HG03159 (cell line): ENCODE measurements around the gene KDM6A.
"Not testable (repeated sequence)": the region's sequence is repeated elsewhere in the genome, so short reads cannot be mapped to it uniquely, and the experiment has no call there.

Source experiments
- ATAC-seq: cut with Tn5 transposase; IDR thresholded peaks from one replicate; pipeline ENCODE4 v1.9.1; 2021; ENCODE audit warnings: mild to moderate bottlenecking, moderate library complexity; ENCODE audit not compliant: unreplicated experiment

Gene KDM6A

DNA sequence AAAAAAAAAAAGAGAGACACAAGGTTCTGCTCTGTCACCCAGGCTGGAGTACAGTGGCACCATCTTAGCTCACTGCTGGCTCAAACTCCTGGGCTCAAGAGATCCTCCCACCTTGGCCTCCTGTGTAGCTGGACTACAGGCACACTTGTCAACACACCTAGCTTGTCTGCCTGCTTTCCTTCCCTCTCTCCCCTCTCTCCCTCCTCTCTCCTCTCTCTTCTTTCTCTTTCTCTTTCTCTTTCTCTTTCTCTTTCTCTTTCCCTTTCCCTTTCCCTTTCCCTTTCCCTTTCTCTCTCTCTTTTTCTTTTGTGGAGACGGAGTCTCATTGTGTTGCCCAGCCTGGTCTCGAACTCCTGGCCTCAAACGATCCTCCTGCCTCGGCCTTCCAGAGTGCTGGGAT is 195.6 kb downstream of the KDM6A start:
- no peak for ATAC-seq

DNA sequence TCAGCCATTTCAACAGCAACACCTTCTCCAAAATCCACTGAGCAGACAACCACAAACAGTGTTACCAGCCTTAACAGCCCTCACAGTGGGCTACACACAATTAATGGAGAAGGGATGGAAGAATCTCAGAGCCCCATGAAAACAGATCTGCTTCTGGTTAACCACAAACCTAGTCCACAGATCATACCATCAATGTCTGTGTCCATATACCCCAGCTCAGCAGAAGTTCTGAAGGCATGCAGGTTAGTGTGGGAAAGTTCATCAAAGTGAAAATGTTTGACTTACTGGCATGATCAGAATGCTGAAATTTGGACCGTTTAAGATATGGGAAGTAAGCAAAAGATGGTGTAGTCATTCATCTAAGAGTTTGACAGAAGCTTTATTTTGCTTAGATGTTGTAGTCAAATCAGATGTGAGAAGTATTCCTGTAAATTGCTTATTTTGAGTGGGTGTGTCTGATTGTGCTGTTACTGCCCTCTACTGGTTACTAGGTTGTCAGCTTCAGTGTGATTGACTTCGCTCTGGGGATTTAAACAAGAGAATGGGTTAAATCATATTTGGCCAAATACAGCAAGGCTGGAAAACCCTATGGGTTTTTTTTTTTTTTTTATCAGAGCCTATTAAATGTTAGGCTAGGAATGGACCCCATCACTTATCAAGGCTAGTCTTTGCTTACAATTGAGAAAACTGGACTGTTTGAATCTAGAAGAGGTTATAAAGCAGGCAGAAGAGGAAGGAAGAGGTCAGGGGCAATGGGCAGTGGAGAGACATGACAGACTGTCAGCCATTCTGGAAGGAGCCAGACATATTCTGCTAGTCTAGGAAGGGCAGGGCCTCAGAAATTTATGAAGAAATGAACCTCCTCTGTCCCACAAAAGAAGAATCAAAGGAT is 197.4 kb downstream of the KDM6A start:
- ATAC-seq = no peak

DNA sequence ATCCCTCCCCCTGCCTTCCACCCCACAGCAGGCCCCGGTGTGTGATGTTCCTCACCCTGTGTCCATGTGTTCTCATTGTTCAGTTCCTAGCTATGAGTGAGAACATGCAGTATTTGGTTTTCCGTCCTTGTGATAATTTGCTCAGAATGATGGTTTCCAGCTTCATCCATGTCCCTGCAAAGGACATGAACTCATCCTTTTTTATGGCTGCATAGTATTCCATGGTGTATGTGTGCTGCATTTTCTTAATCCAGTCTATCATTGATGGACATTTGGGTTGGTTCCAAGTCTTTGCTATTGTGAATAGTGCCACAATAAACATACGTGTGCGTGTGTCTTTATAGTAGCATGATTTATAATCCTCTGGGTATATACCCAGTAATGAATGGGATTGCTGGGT is 200.0 kb downstream of the KDM6A start:
- not testable (repeated sequence) for ATAC-seq

- ATAC-seq = peak; percentile 91
Measured at GRCh38 chrX:45077748-45078424, 204.9 kb downstream of the KDM6A start.

DNA sequence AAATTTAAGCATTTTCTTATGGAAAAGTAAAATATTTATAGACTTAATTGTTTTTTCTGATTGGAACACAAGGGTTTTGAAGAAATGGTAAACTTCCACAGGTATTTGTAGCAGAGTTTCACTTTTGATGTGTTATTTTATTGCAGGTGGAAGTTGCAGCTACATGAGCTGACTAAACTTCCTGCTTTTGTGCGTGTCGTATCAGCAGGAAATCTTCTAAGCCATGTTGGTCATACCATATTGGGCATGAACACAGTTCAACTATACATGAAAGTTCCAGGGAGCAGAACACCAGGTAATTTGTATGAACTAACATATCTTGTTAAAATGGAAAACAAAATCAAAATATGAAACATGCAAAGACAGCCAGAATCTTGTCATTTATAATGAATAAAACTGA is 210.3 kb downstream of the KDM6A start:
- ATAC-seq = no peak

GRCh38 chrX:45110494-45110893 is 237.5 kb downstream of the KDM6A start:
- ATAC-seq = no peak

GRCh38 chrX:45126158-45126557 is 253.2 kb downstream of the KDM6A start:
- no peak for ATAC-seq

- ATAC-seq = no peak
Measured at GRCh38 chrX:45128896-45129454, 256.0 kb downstream of the KDM6A start.

DNA sequence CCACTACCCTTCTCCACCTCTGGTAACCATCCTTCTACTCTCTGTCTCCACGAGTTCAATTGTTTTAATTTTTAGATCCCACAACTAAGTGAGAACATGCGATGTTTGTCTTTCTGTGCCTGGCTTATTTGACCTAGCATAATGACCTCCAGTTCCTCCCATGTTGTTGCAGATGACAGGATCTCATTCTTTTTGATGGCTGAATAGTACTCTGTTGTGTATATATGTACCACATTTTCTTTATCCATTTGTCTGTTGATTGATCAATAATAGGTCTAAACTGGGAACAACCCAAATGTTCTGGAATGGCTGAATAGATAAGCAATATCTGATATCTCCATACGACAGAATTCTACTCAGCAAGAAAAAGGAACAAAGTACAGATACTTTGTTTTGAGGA is 260.5 kb downstream of the KDM6A start:
- no peak for ATAC-seq

- ATAC-seq = no peak
Measured at GRCh38 chrX:45134315-45134731, 261.3 kb downstream of the KDM6A start.

GRCh38 chrX:45134775-45135174 is 261.8 kb downstream of the KDM6A start:
- ATAC-seq = no peak

- not testable (repeated sequence) for ATAC-seq
Measured at GRCh38 chrX:45135391-45136075, 262.5 kb downstream of the KDM6A start.

GRCh38 chrX:45137531-45137930 is 264.5 kb downstream of the KDM6A start:
- ATAC-seq = no peak

DNA sequence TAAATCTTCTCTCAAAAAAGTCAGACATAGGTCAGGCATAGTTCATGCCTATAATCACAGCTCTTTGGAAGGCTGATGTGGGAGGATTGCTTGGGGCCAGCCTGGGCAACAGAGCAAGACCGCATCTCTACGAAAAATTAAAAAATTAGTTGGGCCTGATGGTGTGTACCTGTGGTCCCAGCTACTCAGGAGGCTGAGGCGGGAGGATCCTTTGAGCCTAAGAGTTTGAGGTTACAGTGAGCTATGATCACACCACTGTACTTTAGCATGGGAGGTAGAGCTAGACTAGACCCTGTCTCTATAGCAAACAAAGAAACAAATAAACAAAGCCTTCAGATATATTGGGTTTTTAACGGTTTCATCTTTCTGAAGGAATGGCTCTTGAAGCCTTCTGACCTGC is 265.5 kb downstream of the KDM6A start:
- no peak for ATAC-seq

DNA sequence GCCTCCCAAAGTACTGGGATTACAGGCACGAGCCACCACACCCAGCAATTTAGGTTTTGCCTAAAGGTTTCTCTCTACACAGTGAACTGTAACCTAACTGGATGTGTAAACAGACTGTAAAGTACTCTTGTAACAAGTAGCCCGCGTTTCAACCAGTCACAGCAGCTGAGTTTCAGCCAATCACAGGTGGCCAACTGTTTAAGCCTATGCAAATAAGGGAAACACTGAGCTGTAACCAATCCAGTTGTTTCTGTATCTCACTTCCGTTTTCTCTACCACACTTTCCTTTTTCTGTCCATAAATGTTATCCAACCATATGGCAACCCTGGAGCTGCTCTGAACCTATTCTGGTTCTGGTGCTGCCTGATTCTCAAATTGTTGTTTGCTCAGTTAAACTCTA is 267.8 kb downstream of the KDM6A start:
- ATAC-seq = no peak

DNA sequence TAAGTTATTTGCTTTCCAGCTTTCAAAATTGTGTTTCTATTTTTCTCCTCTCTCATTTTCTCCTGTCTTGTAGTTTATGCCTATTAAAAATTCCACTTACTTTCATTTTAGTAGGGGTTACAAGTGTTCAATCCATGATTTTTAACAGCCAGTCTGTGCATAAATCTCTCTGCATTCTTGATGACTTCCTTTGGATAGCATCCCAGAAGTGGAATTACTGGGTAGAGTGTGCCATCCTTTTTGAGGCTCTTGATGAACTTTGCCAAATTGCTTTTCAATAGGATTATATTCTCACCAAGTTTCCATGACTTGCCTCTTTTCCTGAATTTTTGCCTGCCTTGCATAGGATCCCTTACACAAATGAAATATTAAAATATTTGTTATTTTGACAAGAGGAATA is 269.2 kb downstream of the KDM6A start:
- no peak for ATAC-seq

DNA sequence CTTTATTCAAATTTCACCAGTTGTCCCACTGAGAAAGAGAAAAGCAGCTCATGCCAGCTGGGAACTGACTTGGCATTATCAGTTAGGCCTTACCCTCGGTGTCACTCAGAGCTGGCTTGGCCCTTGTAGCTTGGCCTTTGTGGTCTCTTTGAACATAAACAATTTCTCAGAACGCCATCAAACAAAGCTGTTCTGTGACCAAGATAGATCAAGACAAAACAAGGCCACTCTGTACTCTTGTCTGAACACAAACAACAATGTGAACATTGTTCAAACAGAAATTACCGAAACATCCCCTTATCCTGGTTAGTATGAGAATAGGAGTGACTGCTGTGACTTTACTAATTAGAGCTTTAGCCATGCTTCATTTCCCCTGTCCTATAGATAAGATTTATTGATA is 270.5 kb downstream of the KDM6A start:
- ATAC-seq = no peak

DNA sequence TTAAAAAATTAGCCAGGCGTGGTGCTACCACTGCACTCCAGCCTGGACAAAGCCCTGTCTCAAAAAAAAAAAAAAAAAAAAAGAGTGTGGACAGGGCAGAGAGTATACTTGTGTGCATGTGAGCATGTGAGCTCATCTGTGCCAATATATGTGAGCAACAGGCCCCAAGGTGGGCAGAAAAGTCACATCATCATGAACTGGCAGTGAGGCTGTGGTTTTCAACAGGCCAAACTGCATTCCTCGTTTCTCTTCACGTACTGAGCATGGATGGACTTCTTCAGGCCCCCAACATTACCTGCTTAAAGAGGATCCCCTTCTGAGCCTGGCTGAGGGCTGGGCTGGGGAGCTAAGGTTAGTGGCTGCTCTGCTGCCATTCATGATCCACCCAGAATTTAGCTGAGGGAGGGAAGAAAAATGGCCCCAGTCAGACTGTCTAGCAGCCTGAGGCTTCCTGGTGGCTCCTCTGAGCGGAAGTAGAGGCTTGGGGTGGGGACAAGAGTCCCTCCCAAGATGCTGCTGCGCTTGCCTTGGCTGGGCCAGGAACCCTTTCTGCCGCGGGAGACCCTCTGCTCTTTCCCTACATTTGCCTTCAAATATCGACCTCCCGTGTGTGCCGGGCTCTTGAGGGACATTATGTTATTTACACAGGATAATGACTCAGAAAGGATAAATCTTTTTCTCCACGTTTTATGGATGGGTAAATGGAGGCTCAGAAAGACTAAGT is 272.7 kb downstream of the KDM6A start:
- ATAC-seq = no peak

- no peak for ATAC-seq
Measured at GRCh38 chrX:45150821-45151220, 277.8 kb downstream of the KDM6A start.

- ATAC-seq = no peak
Measured at GRCh38 chrX:45154033-45154360, 281.0 kb downstream of the KDM6A start.

- no peak for ATAC-seq
Measured at GRCh38 chrX:45154462-45154861, 281.5 kb downstream of the KDM6A start.
